ENCODE measurements around the gene SLC6A19.

DNA sequence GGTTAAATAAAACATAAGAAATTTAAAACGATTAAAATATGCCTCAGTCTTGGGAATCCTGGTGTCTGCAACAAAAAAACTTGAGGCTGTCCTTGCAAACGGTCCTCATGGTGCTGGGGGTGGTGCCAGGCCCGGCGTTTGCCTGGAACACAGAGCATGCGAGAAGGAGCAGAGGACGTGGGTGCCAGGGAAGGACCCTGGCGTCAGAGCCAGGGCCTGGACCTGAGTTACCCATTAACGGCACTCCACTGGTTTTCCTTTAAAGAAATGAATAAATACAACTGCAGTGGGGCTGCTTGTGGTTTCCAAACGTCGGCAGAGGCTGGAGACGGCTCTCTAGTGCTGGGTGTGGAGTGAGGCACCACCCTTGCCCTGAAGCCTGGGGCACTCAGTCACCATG, 23.7 kb downstream of the SLC6A19 start, which contains the start of gene SLC6A18:
- TF ChIP-seq, protein P1, sequence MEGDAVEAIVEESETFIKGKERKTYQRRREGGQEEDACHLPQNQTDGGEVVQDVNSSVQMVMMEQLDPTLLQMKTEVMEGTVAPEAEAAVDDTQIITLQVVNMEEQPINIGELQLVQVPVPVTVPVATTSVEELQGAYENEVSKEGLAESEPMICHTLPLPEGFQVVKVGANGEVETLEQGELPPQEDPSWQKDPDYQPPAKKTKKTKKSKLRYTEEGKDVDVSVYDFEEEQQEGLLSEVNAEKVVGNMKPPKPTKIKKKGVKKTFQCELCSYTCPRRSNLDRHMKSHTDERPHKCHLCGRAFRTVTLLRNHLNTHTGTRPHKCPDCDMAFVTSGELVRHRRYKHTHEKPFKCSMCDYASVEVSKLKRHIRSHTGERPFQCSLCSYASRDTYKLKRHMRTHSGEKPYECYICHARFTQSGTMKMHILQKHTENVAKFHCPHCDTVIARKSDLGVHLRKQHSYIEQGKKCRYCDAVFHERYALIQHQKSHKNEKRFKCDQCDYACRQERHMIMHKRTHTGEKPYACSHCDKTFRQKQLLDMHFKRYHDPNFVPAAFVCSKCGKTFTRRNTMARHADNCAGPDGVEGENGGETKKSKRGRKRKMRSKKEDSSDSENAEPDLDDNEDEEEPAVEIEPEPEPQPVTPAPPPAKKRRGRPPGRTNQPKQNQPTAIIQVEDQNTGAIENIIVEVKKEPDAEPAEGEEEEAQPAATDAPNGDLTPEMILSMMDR (IDR thresholded peaks at IDR 0.05) = no peak
- TF ChIP-seq EZH2 (IDR thresholded peaks at IDR 0.05) (no peak), EZH2phosphoT487 (IDR thresholded peaks at IDR 0.05) (no peak)

Measured in neural progenitor cell (in vitro differentiated cells).